HepG2 (cell line): ENCODE measurements around the gene NF2. TPM values are rescaled to one million over a fixed set of nuclear protein-coding genes. Genes with fewer than 3 reads are reported as not detected.
A peak's percentile ranks its signal among the peaks of the same experiment; 100 is the strongest.

Source experiments
- CBX2 ChIP-seq, 2 experiments: fragments of 200-600 bp in 1 of 2; sonication (generic); formaldehyde crosslinking in 1 of 2; IDR thresholded peaks; 2 replicates each; pipeline versions ENCODE4 v1.7.0 to v1.8.1; 2018 to 2022; ENCODE audit warnings: low read depth in 2 of 2, low read length in 1 of 2, mild to moderate bottlenecking in 1 of 2, missing genetic modification reagents in 1 of 2
- FOXK2 ChIP-seq: fragments of 450-650 bp; IDR thresholded peaks from 2 replicates; pipeline ENCODE4 v1.6.1; 2016
- HDAC6 ChIP-seq: fragments of 200-600 bp; sonication (generic); IDR thresholded peaks from 2 replicates; pipeline ENCODE4 v1.7.0; 2017; ENCODE audit warnings: mild to moderate bottlenecking, antibody characterized with exemption, low read length, low read depth
- MAFK ChIP-seq, 2 experiments: IDR thresholded peaks in 1 of 2; conservative IDR thresholded peaks in 1 of 2; 2 replicates each; pipeline ENCODE4 v1.6.1; 2011; ENCODE audit warnings: improper control_type of control experiment in 2 of 2, low read length in 2 of 2
- MEF2D ChIP-seq: sonication (generic); formaldehyde crosslinking; IDR thresholded peaks from 2 replicates; pipeline ENCODE4 v1.5.1; 2020; ENCODE audit warnings: mild to moderate bottlenecking, missing genetic modification reagents
- NR2F6 ChIP-seq, 2 experiments: IDR thresholded peaks; 2 replicates each; pipeline ENCODE4 v1.6.1; 2016; ENCODE audit warnings: antibody characterized with exemption in 1 of 2, mild to moderate bottlenecking in 1 of 2
- PPARG ChIP-seq: conservative IDR thresholded peaks from 2 replicates; pipeline ENCODE4 v1.6.1; 2016; ENCODE audit warnings: missing biosample characterization, missing genetic modification reagents
- RARA ChIP-seq: IDR thresholded peaks from 2 replicates; pipeline ENCODE4 v1.6.1; 2016; ENCODE audit warnings: missing genetic modification reagents, missing compliant biosample characterization
- RARG ChIP-seq: sonication (generic); formaldehyde crosslinking; IDR thresholded peaks from 2 replicates; pipeline ENCODE4 v1.4.0; 2020; ENCODE audit warnings: low read depth, mild to moderate bottlenecking, missing genetic modification reagents
- REPIN1 ChIP-seq: sonication (generic); formaldehyde crosslinking; IDR thresholded peaks from 2 replicates; pipeline ENCODE4 v1.8.0; 2022; ENCODE audit warnings: missing genetic modification reagents, low read depth, mild to moderate bottlenecking, borderline replicate concordance
- SP5 ChIP-seq: IDR thresholded peaks from 2 replicates; pipeline ENCODE4 v1.6.1; 2016; ENCODE audit warnings: low read depth, borderline replicate concordance
- ZFP41 ChIP-seq: sonication (generic); formaldehyde crosslinking; IDR thresholded peaks from 2 replicates; pipeline ENCODE4 v1.4.0; 2020; ENCODE audit warnings: mild to moderate bottlenecking, missing genetic modification reagents, borderline replicate concordance
- ZNF207 ChIP-seq: fragments of 450-650 bp; IDR thresholded peaks from 2 replicates; pipeline ENCODE4 v1.6.1; 2016; ENCODE audit warnings: antibody characterized with exemption, borderline replicate concordance
- ZNF292 ChIP-seq: sonication (generic); formaldehyde crosslinking; IDR thresholded peaks from 2 replicates; pipeline ENCODE4 v1.8.1; 2022; ENCODE audit warnings: mild to moderate bottlenecking, low read depth, missing genetic modification reagents, borderline replicate concordance
- ZNF619 ChIP-seq: sonication (generic); formaldehyde crosslinking; IDR thresholded peaks from 2 replicates; pipeline ENCODE4 v1.4.0; 2020; ENCODE audit warnings: mild to moderate bottlenecking, missing genetic modification reagents
- ZNF749 ChIP-seq: sonication (generic); formaldehyde crosslinking; IDR thresholded peaks from 2 replicates; pipeline ENCODE4 v1.8.0; 2022; ENCODE audit warnings: mild to moderate bottlenecking, missing genetic modification reagents, moderate library complexity, borderline replicate concordance
- ZNF776 ChIP-seq: sonication (generic); formaldehyde crosslinking; IDR thresholded peaks from 2 replicates; pipeline ENCODE4 v1.4.0; 2020; ENCODE audit warnings: mild to moderate bottlenecking, missing genetic modification reagents
- polyA plus RNA-seq, 8 experiments: library from polyadenylated mRNA; depleted of rRNA in 3 of 8; stranded (reverse) in 7 of 8; unstranded in 1 of 8; fragments of >200 nt; fragmentation: Illumina TruSeq in 4 of 8; extraction: Trizol in 4 of 8; gene quantifications; 2 replicates each; pipeline versions ENCODE4 v1.2.1 to v1.2.3, GENCODE V29; 2011 to 2016; ENCODE audit warnings: low read depth in 4 of 8, missing spikeins in 1 of 8, mixed read lengths in 1 of 8; ENCODE audit not compliant: insufficient read depth in 1 of 8
- total RNA-seq, 5 experiments: library from RNA; depleted of rRNA; stranded (reverse); fragments of >200 nt; fragmentation: Illumina TruSeq; extraction: Trizol; gene quantifications; 2 replicates each; pipeline ENCODE4 v1.2.3, GENCODE V29; 2016; ENCODE audit warnings: low read depth in 1 of 5
- TF ChIP-seq, protein P1 (sequence below): sonication (generic); formaldehyde crosslinking; IDR thresholded peaks from 2 replicates; pipeline ENCODE4 v1.8.0; 2022; ENCODE audit warnings: missing genetic modification reagents, mild to moderate bottlenecking, moderate library complexity, borderline replicate concordance
- TF ChIP-seq, protein P2 (sequence below): sonication (generic); formaldehyde crosslinking; IDR thresholded peaks from 2 replicates; pipeline ENCODE4 v1.4.0; 2020; ENCODE audit warnings: mild to moderate bottlenecking, missing genetic modification reagents
- TF ChIP-seq, protein P3 (sequence below): sonication (generic); formaldehyde crosslinking; IDR thresholded peaks from 2 replicates; pipeline ENCODE4 v1.5.1; 2020; ENCODE audit warnings: mild to moderate bottlenecking, missing genetic modification reagents, moderate library complexity

NF2 gene
- total and polyA plus RNA-seq, 2 of the 13 experiments (the other 11 are each of a cell fraction or from before 2014, with no cell fraction given) = 9.3 to 33.3 TPM

DNA sequence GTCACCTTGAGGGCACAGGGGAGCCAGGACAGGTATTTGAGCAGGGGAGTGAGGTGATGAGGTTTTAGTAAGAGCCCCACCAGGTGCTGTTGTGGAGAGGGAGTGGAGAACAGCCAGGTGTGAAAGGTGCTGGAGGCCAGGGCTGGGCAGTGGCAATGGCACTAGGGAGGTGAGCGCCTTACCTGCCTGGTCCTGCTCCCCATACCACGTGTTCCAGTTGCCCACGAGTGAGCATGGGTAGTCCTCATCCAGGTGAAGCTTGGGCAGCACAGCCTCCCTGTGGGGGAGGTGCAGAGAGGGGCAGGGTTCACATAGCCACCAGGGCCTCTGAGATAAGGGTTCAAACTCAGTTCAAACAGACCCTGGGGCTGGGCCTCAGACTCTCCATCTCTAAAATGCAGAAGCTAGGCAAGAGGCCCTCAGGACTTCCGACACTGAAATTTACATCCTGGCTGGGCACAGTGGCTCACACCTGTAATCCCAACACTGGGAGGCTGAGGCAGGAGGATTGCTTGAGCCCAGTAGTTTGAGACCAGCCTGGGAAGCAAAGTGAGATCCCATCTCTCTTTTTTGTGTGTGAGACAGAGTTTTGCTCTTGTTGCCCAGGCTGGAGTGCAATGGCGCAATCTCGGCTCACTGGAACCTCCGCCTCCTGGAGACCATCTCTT lies 34.3 kb upstream of the NF2 start (continued):
- TF ChIP-seq ZNF292 (CRISPR knock-in tag) (0 out of 2 replicates have a peak, but pooled peaks have one; percentile 29), MEF2D (0 out of 2 replicates have a peak, but pooled peaks have one; percentile 34), RARA (CRISPR knock-in tag) (peak; percentile 95), CBX2 (IDR thresholded peaks at IDR 0.05; ENCODE audit: low read depth, low read length) (no peak), CBX2 (CRISPR knock-in tag; IDR thresholded peaks at IDR 0.05; ENCODE audit: low read depth) (no peak), ZNF619 (CRISPR knock-in tag) (0 out of 2 replicates have a peak, but pooled peaks have one; percentile 43), HDAC6 (no peak), ZNF776 (CRISPR knock-in tag) (0 out of 2 replicates have a peak, but pooled peaks have one; percentile 46), ZNF207 (no peak), REPIN1 (CRISPR knock-in tag) (0 out of 2 replicates have a peak, but pooled peaks have one; percentile 55), ZFP41 (CRISPR knock-in tag) (no peak), MAFK (conservative IDR thresholded peaks at IDR 0.05 in 1 of 2, IDR thresholded peaks at IDR 0.05 in 1 of 2; ENCODE audit: low read length in 2 of 2) (no peak), SP5 (peak; percentile 33; the same call in 1 of the 2 replicates), PPARG (CRISPR knock-in tag) (peak; percentile 75), FOXK2 (no peak), ZNF749 (CRISPR knock-in tag) (no peak), NR2F6 (IDR thresholded peaks at IDR 0.05) (peak; percentile 49; the same call in 1 of the 2 replicates), NR2F6 (CRISPR knock-in tag; IDR thresholded peaks at IDR 0.05) (peak; percentile 57; the same call in 1 of the 2 replicates), RARG (CRISPR knock-in tag) (no peak)
- TF ChIP-seq, protein P1, sequence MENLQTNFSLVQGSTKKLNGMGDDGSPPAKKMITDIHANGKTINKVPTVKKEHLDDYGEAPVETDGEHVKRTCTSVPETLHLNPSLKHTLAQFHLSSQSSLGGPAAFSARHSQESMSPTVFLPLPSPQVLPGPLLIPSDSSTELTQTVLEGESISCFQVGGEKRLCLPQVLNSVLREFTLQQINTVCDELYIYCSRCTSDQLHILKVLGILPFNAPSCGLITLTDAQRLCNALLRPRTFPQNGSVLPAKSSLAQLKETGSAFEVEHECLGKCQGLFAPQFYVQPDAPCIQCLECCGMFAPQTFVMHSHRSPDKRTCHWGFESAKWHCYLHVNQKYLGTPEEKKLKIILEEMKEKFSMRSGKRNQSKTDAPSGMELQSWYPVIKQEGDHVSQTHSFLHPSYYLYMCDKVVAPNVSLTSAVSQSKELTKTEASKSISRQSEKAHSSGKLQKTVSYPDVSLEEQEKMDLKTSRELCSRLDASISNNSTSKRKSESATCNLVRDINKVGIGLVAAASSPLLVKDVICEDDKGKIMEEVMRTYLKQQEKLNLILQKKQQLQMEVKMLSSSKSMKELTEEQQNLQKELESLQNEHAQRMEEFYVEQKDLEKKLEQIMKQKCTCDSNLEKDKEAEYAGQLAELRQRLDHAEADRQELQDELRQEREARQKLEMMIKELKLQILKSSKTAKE (CRISPR knock-in tag) = no peak
- TF ChIP-seq, protein P2, sequence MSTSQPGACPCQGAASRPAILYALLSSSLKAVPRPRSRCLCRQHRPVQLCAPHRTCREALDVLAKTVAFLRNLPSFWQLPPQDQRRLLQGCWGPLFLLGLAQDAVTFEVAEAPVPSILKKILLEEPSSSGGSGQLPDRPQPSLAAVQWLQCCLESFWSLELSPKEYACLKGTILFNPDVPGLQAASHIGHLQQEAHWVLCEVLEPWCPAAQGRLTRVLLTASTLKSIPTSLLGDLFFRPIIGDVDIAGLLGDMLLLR = 0 out of 2 replicates have a peak, but pooled peaks have one; percentile 35
- TF ChIP-seq, protein P3, sequence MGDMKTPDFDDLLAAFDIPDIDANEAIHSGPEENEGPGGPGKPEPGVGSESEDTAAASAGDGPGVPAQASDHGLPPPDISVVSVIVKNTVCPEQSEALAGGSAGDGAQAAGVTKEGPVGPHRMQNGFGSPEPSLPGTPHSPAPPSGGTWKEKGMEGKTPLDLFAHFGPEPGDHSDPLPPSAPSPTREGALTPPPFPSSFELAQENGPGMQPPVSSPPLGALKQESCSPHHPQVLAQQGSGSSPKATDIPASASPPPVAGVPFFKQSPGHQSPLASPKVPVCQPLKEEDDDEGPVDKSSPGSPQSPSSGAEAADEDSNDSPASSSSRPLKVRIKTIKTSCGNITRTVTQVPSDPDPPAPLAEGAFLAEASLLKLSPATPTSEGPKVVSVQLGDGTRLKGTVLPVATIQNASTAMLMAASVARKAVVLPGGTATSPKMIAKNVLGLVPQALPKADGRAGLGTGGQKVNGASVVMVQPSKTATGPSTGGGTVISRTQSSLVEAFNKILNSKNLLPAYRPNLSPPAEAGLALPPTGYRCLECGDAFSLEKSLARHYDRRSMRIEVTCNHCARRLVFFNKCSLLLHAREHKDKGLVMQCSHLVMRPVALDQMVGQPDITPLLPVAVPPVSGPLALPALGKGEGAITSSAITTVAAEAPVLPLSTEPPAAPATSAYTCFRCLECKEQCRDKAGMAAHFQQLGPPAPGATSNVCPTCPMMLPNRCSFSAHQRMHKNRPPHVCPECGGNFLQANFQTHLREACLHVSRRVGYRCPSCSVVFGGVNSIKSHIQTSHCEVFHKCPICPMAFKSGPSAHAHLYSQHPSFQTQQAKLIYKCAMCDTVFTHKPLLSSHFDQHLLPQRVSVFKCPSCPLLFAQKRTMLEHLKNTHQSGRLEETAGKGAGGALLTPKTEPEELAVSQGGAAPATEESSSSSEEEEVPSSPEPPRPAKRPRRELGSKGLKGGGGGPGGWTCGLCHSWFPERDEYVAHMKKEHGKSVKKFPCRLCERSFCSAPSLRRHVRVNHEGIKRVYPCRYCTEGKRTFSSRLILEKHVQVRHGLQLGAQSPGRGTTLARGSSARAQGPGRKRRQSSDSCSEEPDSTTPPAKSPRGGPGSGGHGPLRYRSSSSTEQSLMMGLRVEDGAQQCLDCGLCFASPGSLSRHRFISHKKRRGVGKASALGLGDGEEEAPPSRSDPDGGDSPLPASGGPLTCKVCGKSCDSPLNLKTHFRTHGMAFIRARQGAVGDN = peak; percentile 97
